Neural progenitor cell (in vitro differentiated cells): ENCODE results near the gene MFAP4.

Experiments used
- EZH2 ChIP-seq: fragments of 200-600 bp; sonication (generic); IDR thresholded peaks from 2 replicates; pipeline ENCODE4 v1.6.1; 2017; ENCODE audit warnings: antibody characterized with exemption, mild to moderate bottlenecking, moderate library complexity
- EZH2phosphoT487 ChIP-seq: fragments of 200-600 bp; sonication (generic); IDR thresholded peaks from 2 replicates; pipeline ENCODE4 v1.6.1; 2017; ENCODE audit warnings: antibody characterized with exemption
- TF ChIP-seq, protein P1 (sequence below): fragments of 200-600 bp; sonication (generic); IDR thresholded peaks from 2 replicates; pipeline ENCODE4 v1.5.1; 2017; ENCODE audit warnings: antibody characterized with exemption, mild to moderate bottlenecking

DNA sequence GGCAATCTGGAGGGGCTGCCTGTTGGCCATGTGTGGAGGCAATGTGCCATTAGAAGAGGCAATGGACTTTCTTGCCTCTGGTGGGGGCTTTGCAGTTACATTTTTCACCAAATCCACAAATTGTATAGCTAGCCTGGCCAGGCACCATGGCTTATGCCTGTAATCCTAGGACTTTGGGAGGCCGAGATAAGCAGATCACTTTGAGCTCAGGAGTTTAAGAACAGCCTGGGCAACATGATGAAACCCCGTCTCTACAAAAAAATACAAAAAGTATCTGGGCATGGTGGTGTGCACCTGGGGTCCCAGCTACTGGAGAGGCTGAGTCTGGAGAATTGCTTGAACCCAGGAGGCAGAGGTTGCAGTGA is 21.3 kb upstream of the MFAP4 start:
- TF ChIP-seq, protein P1, sequence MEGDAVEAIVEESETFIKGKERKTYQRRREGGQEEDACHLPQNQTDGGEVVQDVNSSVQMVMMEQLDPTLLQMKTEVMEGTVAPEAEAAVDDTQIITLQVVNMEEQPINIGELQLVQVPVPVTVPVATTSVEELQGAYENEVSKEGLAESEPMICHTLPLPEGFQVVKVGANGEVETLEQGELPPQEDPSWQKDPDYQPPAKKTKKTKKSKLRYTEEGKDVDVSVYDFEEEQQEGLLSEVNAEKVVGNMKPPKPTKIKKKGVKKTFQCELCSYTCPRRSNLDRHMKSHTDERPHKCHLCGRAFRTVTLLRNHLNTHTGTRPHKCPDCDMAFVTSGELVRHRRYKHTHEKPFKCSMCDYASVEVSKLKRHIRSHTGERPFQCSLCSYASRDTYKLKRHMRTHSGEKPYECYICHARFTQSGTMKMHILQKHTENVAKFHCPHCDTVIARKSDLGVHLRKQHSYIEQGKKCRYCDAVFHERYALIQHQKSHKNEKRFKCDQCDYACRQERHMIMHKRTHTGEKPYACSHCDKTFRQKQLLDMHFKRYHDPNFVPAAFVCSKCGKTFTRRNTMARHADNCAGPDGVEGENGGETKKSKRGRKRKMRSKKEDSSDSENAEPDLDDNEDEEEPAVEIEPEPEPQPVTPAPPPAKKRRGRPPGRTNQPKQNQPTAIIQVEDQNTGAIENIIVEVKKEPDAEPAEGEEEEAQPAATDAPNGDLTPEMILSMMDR: no peak
- TF ChIP-seq EZH2phosphoT487 (no peak), EZH2 (no peak)
